Neural crest cell (in vitro differentiated cells): ENCODE measurements around the gene CES2. TPM values are rescaled to one million over a fixed set of nuclear protein-coding genes. Genes with fewer than 3 reads are reported as not detected.
"Not testable (repeated sequence)": the region's sequence is repeated elsewhere in the genome, so short reads cannot be mapped to it uniquely, and the experiment has no call there.

Source experiments
- DNase-seq: peaks from one replicate; pipeline ENCODE4 v3.0.0; 2021; ENCODE audit warnings: low read depth, mixed read lengths, low spot score
- H3K27ac Mint-ChIP-seq: one replicate; pipeline ENCODE4 v1.8.0; 2021; ENCODE audit warnings: mild to moderate bottlenecking, mixed read lengths; ENCODE audit not compliant: unreplicated experiment
- H3K27me3 Mint-ChIP-seq: 2 replicates; pipeline ENCODE4 v1.8.0; 2021; ENCODE audit warnings: low read depth, mild to moderate bottlenecking, mixed read lengths
- H3K36me3 Mint-ChIP-seq: 2 replicates; pipeline ENCODE4 v1.8.0; 2021; ENCODE audit warnings: low read depth, mild to moderate bottlenecking, mixed read lengths
- H3K4me1 Mint-ChIP-seq: 2 replicates; pipeline ENCODE4 v1.8.0; 2021; ENCODE audit warnings: mixed read lengths
- H3K4me3 Mint-ChIP-seq: one replicate; pipeline ENCODE4 v1.8.0; 2021; ENCODE audit warnings: mild to moderate bottlenecking, mixed read lengths
- H3K9me3 Mint-ChIP-seq: 2 replicates; pipeline ENCODE4 v1.8.0; 2021; ENCODE audit warnings: mixed read lengths
- CTCF ChIP-seq: fragments of 200-600 bp; sonication (generic); conservative IDR thresholded peaks from 2 replicates; pipeline ENCODE4 v1.5.0; 2021; ENCODE audit warnings: antibody characterized with exemption, mild to moderate bottlenecking
- total RNA-seq: library from RNA; stranded (reverse); gene quantifications from 2 replicates; pipeline ENCODE4 v1.2.1, GENCODE V29; 2021

CES2 gene
- total RNA-seq, 1 donor from 2014 or later: 52.5 TPM

- no peaks in the 10 kb centered on the region for H3K36me3 Mint-ChIP-seq
- DNase-seq: no peak
Measured at GRCh38 chr16:66968847-66969246, 33.5 kb downstream of the CES2 start.

GRCh38 chr16:66970775-66971720 lies 35.7 kb downstream of the CES2 start:
- no peak overlapping the region for H3K27ac Mint-ChIP-seq
- H3K4me1 Mint-ChIP-seq: peaks cover 4% of the 10 kb centered on the region
- H3K27me3 Mint-ChIP-seq: peaks cover 7% of the 10 kb centered on the region
- no peak overlapping the region for H3K4me3 Mint-ChIP-seq
- DNase-seq: no peak
- H3K9me3 Mint-ChIP-seq: no peaks in the 10 kb centered on the region
- no peak for TF ChIP-seq CTCF
- no peaks in the 10 kb centered on the region for H3K36me3 Mint-ChIP-seq

More at GRCh38 chr16:66968847-66969246, 33.5 kb downstream of the CES2 start:
- Mint-ChIP-seq H3K9me3 (no peaks in the 10 kb centered on the region), H3K4me3 (no peak overlapping the region), H3K27ac (peak overlapping the region; percentile 12), H3K27me3 (peaks cover 8% of the 10 kb centered on the region), H3K4me1 (no peaks in the 10 kb centered on the region)
- TF ChIP-seq CTCF: no peak

GRCh38 chr16:66972983-66973382 lies 37.7 kb downstream of the CES2 start:
- DNase-seq: no peak

GRCh38 chr16:66973716-66974115 lies 38.4 kb downstream of the CES2 start:
- Mint-ChIP-seq H3K4me3 (no peak overlapping the region), H3K36me3 (no peaks in the 10 kb centered on the region), H3K9me3 (no peaks in the 10 kb centered on the region), H3K27ac (no peak overlapping the region), H3K4me1 (peaks cover 12% of the 10 kb centered on the region), H3K27me3 (peaks cover 3% of the 10 kb centered on the region)
- TF ChIP-seq CTCF: no peak
- no peak for DNase-seq

More at GRCh38 chr16:66972983-66973382, 37.7 kb downstream of the CES2 start:
- Mint-ChIP-seq H3K36me3 (no peaks in the 10 kb centered on the region), H3K27me3 (peaks cover 3% of the 10 kb centered on the region), H3K9me3 (no peaks in the 10 kb centered on the region), H3K4me1 (peaks cover 12% of the 10 kb centered on the region), H3K4me3 (no peak overlapping the region), H3K27ac (no peak overlapping the region)
- TF ChIP-seq CTCF: no peak

- DNase-seq, H3K27ac Mint-ChIP-seq: not testable (repeated sequence)
Measured at GRCh38 chr16:66974156-66974931, 39.0 kb downstream of the CES2 start.

GRCh38 chr16:66974932-66975246 lies 39.6 kb downstream of the CES2 start:
- H3K36me3 Mint-ChIP-seq, H3K27me3 Mint-ChIP-seq, DNase-seq: not testable (repeated sequence)

More at GRCh38 chr16:66974156-66974931, 39.0 kb downstream of the CES2 start:
- H3K9me3 Mint-ChIP-seq, H3K4me3 Mint-ChIP-seq, H3K27me3 Mint-ChIP-seq, H3K36me3 Mint-ChIP-seq: not testable (repeated sequence)
- H3K4me1 Mint-ChIP-seq: peaks cover 12% of the 10 kb centered on the region

More at GRCh38 chr16:66974932-66975246, 39.6 kb downstream of the CES2 start:
- H3K4me1 Mint-ChIP-seq: peaks cover 12% of the 10 kb centered on the region
- not testable (repeated sequence) for H3K4me3 Mint-ChIP-seq, H3K27ac Mint-ChIP-seq, H3K9me3 Mint-ChIP-seq
